ENCODE data around the gene FAM76B.

DNA sequence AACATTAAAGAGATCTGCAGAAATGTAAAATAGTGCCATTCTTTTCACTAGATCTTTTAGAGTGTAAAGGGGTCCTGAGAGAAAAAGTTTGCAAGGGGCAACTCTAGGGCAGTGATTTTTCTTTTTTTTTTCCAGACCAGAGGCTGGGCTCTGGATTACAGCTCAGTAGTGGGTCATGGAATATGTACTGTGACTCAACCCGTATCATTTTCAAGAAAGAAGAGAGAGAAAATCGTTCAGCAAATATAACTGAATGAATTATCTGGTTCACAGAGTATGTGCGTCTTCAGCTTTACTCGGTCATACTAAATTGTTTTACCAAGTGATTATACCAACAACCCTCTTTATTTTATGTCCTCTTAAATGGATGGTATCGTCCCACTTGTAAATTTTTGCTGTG is 4.5 kb upstream of the FAM76B start:
- TF ChIP-seq, protein P1, sequence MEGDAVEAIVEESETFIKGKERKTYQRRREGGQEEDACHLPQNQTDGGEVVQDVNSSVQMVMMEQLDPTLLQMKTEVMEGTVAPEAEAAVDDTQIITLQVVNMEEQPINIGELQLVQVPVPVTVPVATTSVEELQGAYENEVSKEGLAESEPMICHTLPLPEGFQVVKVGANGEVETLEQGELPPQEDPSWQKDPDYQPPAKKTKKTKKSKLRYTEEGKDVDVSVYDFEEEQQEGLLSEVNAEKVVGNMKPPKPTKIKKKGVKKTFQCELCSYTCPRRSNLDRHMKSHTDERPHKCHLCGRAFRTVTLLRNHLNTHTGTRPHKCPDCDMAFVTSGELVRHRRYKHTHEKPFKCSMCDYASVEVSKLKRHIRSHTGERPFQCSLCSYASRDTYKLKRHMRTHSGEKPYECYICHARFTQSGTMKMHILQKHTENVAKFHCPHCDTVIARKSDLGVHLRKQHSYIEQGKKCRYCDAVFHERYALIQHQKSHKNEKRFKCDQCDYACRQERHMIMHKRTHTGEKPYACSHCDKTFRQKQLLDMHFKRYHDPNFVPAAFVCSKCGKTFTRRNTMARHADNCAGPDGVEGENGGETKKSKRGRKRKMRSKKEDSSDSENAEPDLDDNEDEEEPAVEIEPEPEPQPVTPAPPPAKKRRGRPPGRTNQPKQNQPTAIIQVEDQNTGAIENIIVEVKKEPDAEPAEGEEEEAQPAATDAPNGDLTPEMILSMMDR (IDR thresholded peaks at IDR 0.05): no peak
- TF ChIP-seq POLR2A (IDR thresholded peaks at IDR 0.05): no peak
